GM21786 (cell line): ENCODE measurements around the gene SCYGR6.

Experiments
- ATAC-seq: cut with Tn5 transposase; IDR thresholded peaks from one replicate; pipeline ENCODE4 v1.9.1; 2021; ENCODE audit not compliant: unreplicated experiment

The SCYGR6 gene

DNA sequence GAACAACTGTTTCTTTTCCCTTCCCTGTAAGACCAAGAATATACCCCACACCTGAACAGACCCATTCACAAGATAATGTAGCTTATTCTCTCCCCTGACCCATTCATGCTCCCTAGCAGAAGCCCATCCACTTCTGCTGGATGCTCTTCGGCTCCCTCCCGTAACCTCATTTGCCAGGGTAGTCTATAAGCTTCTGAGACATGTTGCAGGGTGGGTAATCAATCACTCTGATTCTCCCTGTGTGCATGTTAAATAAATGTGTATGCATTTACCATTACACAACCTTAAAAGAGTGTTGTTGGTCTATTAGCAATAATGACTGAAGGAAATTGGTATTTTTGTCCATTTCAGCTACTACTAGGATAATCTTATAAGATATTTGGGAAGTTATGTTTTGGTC lies 8.1 kb downstream of the SCYGR6 start:
- no peak for ATAC-seq

DNA sequence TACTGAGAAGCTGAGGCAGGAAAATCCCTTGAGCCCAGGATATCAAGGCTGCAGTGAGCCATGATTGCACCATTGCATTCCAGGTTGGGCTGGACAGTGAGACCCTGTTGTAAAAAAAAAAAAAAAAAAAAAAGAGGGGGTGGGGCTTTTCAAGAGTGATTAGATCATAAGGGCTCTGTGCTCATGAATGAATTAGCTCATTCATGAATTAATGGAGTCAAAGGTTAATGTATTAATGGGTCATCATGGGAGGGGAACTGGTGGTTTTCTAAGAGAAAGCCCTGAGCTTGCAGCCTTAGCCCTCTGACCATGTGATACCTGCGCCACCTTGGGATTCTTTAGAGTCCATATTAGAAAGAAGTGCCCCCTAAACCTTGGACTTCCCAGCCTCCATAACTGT lies 11.3 kb downstream of the SCYGR6 start:
- no peak for ATAC-seq

DNA sequence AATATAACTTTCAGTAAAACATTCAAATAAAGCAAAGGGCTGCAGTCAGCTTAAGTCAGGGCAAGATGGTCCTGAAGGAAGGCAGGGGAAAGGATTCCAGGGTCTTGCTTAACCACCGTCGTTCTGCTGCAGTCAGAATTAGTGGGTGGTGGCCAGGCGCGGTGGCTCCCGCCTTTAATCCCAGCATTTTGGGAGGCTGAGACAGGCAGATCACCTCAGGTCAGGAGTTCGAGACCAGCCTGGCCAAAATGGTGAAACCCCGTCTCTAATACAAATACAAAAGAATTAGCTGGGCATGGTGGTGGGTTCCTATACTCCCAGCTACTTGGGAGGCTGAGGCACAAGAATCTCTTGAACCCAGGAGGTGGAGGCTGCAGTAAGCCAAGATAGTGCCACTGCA lies 13.6 kb downstream of the SCYGR6 start:
- ATAC-seq = no peak

DNA sequence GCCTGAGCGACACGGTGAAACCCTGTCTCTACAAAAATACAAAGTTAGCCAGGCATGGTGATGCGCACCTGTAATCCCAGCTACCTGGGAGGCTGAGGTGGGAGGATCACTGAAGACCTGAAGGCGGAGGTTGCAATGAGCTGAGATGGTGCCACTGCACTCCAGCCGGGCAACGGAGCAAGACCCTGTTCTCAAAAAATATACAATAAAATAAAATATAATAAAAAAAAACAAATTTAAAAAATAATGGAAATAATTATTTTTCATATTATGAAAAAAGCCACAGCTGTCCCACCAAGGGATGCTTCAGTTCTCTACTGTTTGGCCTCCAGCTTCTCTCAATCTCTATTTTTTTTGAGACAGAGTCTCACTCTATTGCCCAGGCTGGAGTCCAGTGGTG lies 17.2 kb downstream of the SCYGR6 start:
- ATAC-seq = no peak

DNA sequence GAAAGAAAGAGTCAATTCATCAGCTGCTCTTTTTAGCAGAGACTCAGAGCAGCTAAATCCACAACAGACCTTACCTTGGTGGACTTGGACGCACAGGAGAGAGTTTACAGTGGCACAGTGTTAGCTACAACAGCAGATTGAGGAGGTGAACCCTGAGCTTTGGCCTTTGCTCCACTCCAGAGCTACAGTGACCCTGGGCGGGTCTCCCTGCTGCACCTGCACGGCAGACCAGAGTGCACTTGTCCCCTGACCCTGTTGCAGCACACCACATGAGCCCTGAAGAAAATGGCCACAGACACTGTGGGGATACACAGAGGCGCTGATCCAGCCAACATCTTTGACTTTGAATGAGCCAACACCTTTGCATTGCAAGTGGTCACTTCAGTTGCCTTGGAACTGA lies 17.7 kb downstream of the SCYGR6 start:
- ATAC-seq = no peak

DNA sequence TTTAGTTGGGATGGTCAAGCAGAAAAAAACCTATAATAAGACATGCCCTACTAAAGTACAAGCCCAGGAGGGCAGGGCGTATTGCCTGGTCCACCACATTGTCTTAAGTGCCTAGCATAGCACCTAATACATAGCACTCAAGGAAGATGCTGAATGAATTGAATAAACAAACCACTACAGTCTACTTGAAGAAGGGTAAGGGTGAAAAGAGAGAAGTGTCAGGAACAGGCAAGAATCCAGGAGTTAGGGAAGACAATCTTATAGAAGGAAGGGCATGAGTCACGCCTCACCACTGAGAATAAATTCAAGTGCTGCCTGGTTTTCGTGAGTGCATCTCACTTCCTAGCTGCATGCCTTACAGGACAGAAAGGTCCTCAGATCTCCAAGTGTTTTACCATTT lies 20.6 kb downstream of the SCYGR6 start:
- ATAC-seq = no peak

DNA sequence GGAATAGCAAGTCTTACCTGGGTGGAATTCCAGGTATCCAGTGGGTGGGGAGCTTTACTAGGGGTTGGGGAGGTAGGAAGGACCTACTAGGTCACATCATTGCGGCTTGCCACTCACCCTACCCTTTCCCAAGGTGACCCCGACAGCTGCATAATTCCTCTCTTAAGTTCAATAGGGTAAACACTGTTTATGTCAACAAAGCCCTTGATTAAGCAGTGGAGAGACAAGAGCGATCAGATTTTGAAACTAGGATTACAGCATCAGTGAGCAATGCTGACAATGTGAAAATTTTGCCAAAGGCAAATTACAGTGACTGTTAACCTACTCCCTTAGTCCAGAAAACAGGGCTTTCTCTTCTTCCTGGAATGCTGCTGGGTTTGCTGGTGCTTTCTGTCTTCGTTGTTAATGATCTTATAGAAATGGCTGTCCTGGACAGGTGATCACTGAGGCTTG lies 21.3 kb downstream of the SCYGR6 start:
- no peak for ATAC-seq

DNA sequence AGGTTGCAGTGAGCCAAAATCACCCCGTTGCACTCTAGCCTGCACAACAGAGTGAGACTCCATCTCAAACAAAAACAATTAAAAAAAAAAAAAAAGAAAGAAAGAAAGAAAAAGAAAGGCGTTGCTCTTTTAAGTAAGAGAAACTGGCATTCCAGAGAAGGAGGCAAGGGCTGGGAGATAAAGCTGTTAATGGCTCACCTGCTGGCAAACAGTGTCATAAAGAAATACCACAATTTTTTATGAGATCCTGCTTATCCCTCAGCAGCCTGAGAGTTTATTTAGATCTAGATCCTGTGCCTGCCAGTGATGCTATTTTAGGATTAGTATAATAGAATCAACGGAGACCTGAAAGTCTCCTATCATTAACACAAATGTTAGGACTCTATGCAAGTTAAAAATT lies 23.0 kb downstream of the SCYGR6 start:
- ATAC-seq = no peak

DNA sequence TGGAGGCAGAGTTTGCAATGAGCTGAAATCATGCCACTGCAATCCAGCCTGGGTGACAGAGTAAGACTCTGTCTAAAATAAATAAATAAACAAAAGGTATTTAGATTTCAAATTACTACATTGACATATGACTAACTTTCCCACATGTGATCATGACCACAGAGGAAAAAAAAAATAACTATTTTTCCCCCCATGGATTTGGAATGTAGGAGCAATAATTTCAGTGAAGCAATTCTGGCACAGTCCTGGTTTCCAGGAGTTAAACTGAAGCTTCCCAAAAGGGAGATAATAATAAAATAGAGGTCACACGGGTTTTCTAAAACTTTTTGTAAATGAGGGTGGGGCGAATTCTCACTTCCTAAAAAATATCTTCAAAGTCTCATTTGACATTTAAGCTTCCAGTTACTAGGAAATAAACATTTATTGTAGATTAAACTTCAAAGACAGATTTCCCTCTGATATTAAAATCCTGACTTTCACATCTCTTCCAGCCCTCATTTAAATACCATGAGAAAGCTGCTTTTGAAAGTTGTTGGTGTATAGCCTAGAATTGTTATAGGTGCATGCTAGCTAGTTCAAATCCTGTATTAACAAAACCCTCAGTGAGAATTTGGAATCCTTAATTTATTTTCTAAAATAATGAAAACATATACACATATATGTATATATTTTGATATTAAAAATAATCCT lies 27.4 kb downstream of the SCYGR6 start:
- no peak for ATAC-seq

DNA sequence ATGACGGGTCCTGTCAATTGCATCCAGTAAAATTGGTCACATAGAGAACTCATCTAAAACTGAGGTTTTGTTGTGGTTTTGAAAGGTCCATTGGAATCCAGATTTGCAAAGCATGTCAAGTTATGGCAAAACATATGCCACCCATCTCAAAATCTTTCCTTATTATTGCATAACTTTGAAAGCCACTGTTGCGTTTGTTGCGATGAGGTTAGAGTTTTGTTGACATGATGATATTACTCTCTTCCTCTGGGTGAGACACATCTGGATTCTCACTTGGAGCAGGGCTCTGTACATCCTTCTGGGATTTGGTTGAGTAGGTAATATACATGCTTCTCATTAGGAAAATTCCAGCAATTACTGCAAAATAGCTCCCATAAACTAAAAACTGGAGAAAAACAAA lies 37.4 kb downstream of the SCYGR6 start:
- ATAC-seq = no peak

DNA sequence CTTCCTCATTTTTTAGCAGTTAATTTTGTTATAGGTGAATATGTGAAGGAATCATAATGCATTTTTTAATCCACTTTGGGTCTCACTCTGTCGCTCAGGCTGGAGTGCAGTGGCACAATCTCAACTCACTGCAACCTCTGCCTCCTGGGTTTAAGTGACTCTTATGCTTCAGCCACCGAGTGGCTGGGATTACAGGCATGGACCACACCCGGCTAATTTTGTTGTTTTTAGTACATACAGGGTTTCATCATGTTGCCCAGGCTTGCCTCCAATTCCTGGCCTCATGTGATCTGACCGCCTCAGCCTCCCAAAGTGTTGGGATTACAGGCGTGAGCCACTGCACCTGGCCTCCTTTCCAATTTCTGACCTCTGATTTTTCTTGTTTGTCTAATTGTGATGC lies 40.3 kb downstream of the SCYGR6 start:
- ATAC-seq = no peak

DNA sequence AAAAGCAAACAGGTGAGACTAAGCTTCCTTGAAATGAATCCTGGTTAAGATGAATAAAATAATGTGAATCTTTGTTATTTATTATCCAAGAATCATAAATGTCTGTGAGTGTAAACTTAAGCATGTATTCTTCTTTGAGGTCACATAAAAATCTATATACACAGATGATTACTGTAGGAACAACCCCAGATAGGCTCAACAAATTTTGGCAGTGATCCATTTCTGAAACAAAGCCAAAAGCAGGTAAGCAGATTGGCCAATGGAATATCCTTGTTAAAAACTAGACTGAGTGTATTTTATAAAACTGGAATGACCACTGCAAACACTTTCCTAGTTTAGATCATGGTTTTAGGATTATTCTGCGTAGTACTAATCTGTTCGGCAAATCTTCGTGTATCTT lies 46.6 kb downstream of the SCYGR6 start:
- ATAC-seq = no peak

DNA sequence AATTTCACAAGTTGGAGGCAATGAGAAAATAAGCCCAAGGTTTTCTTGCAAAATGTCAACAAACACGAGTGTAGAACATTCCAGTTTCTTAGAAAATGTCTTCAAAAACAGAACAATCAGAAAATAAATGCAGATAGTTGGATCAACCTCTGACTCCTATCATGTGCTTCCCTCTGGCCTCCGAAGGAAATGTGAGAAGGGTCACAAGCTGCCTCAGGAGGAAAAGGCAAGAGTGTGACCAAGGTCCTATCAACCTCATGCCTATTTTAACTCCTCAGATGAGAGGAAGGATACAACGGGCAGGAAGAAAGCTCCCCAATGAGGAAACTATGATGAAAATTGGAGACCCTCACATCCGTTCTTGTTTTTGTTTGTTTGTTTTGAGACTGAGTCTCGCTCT lies 50.1 kb downstream of the SCYGR6 start:
- ATAC-seq = no peak
